Measurements from ENCODE around the gene MTMR3.
A peak's percentile ranks its signal among the peaks of the same experiment; 100 is the strongest.
"Not testable (repeated sequence)": the region's sequence is repeated elsewhere in the genome, so short reads cannot be mapped to it uniquely, and the experiment has no call there.

Gene MTMR3

GRCh38 chr22:30061094-30061493, 178.1 kb downstream of the MTMR3 start:
- not testable (repeated sequence) for DNase-seq

DNA sequence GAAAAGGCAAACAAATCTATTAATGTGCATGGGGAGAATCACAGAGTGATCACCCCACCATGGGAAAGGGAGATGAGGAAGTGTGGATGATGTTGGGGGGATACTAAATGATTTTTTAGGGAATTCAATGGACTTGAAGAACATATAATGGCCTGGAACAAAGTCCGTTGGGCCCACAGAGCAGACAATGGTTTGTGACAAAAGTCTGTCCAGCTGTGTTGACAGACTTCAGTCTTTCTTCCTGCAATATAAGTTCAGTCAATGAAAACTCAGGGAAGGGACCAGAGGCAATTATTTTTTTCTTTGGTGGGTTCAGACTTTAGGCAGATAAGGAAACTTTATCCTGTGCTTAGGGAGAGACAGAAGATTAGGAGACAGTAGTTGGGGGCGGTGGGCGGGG, 179.3 kb downstream of the MTMR3 start:
- no peak for DNase-seq

GRCh38 chr22:30062950-30063349, 180.0 kb downstream of the MTMR3 start:
- DNase-seq = no peak

GRCh38 chr22:30064172-30064571, 181.2 kb downstream of the MTMR3 start:
- DNase-seq = no peak

GRCh38 chr22:30073743-30074142, 190.8 kb downstream of the MTMR3 start:
- DNase-seq = no peak

DNA sequence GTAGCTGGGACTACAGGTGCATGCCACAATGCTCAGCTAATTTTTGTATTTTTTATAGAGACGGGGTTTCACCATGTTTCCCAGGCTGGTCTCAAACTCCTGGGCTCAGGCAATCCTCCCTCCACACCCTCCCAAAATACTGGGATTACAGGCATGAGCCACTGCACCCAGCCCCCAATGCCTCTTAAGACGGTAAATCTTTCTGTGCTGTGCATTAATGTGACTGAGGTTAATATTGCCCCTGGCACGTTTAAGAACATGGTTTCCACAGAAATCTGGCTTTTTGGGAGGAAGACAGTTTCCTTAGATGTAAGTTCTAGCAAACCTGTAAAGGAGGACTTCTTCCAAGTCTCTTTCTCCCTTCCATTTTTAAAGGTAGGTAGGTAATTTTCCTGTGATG, 191.2 kb downstream of the MTMR3 start:
- no peak for DNase-seq

DNA sequence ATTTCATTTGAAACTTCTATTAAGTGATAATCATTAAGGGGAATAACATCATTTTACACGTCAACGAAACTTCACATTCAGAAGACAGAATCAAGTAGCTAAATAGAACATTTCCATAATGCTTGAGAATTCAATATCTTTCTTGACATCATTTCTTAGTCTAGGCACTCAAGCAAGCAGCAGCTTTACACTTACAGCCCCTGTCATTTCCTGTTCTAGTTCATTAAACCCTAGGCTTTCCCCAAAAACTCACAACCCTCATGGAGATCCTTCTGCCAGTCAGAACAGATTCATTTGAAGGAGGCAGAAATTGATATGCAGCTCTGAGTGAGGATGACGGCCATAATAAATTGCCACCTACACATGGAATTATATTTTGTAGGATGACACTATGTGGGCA, 192.0 kb downstream of the MTMR3 start:
- no peak for DNase-seq

DNA sequence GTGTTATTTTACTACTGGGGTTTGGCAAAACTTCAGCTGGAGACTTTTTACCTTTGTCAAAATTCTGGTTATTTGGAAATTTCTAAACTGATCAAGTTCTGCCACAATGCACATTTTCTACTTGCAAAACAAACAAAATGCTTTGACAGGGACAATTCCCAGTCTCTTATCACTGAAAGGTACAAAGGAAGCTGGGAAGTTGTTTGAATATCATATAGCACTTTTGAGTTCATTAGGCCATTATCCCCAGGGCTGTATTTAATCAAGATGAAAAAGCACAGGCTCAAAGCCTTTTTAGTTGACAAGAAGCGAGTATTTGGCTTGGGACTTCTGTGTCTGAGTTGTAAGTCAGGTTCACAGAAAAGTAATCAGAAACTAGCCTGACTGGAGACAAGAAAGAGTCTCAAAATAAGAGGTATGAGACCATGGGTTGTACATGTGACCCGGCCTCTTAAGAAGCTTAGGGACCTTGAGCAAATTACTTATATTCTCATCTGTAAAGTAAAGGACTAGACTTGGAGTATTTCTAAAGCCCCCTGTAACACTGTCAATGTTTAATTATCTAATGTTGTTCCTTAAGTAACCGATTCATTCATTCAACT, 194.4 kb downstream of the MTMR3 start:
- DNase-seq = no peak

- peak; percentile 60 for DNase-seq
Observed at GRCh38 chr22:30078320-30079311, 195.6 kb downstream of the MTMR3 start.

DNA sequence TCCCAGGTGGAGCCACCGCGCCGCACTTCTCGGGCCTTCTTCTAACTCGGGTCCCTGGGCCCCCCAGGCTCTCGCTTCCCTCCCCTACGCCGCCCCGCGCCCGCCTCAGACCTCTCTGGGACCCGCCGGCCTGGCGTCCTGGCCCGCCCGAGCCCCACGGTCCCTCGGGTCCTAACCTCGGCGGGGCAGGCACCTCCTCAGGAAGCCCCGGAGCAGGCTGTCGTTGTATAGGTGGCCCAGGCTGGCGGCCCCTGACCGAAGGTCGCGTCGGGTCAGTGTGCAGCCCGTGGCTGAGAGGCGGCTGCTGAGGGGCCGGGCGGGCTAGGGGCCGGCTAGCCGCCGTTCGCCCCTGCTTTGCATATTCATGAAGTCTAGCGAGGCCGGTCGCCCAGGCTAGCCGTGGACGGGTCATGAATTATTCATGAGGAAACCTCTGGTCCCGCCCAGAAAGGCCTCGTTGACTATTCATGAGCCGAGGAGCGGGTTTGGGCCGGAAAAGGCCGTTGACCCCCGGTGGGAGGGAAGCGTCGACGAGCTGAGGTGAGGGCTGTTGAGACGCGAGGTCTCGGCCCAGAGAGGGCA, 197.1 kb downstream of the MTMR3 start, which contains the start of gene HORMAD2:
TSS of gene HORMAD2 (plus strand) at position 513 of the 582 bp plus-strand sequence. CDS start 13,489 bp downstream, outside the sequence.
- DNase-seq = no peak
